H1 (cell line): ENCODE results near the gene CPED1. TPM values are rescaled to one million over a fixed set of nuclear protein-coding genes. Genes with fewer than 3 reads are reported as not detected.

Experiments used
- ATF3 ChIP-seq: IDR thresholded peaks from 2 replicates; pipeline ENCODE4 v1.6.1; 2011; ENCODE audit warnings: low read depth, mild to moderate bottlenecking, low read length; ENCODE audit not compliant: insufficient read depth
- CHD2 ChIP-seq: IDR thresholded peaks from 2 replicates; pipeline ENCODE4 v1.6.1; 2012; ENCODE audit warnings: low read length, improper control_type of control experiment
- CTBP2 ChIP-seq: IDR thresholded peaks from 2 replicates; pipeline ENCODE4 v1.7.0; 2011; ENCODE audit warnings: borderline replicate concordance, mild to moderate bottlenecking, moderate library complexity, mixed read lengths, low read length; ENCODE audit not compliant: insufficient read depth, insufficient read length
- POLR2A ChIP-seq, 2 experiments: IDR thresholded peaks; 1 replicate in 1 of 2; 2 replicates in 1 of 2; pipeline ENCODE4 v1.6.1; 2011; ENCODE audit warnings: low read depth in 2 of 2, low read length in 2 of 2, mild to moderate bottlenecking in 2 of 2; ENCODE audit errors: control extremely low read depth in 1 of 2
- POLR2AphosphoS5 ChIP-seq: IDR thresholded peaks from 2 replicates; pipeline ENCODE4 v1.6.1; 2011; ENCODE audit warnings: low read depth, low read length
- POU5F1 ChIP-seq: IDR thresholded peaks from 2 replicates; pipeline ENCODE4 v1.6.1; 2011; ENCODE audit warnings: low read depth, mild to moderate bottlenecking, low read length, moderate library complexity
- SIN3A ChIP-seq, 2 experiments: IDR thresholded peaks in 1 of 2; conservative IDR thresholded peaks in 1 of 2; 2 replicates each; pipeline ENCODE4 v1.6.1; 2011 to 2012; ENCODE audit warnings: low read length in 2 of 2, improper control_type of control experiment in 1 of 2, low read depth in 1 of 2, mild to moderate bottlenecking in 1 of 2
- TEAD4 ChIP-seq: IDR thresholded peaks from 2 replicates; pipeline ENCODE4 v1.6.1; 2012; ENCODE audit warnings: low read depth, low read length, inconsistent platforms, mixed read lengths
- ZNF274 ChIP-seq: IDR thresholded peaks from 2 replicates; pipeline ENCODE4 v1.7.0; 2012; ENCODE audit warnings: low read length, borderline replicate concordance; ENCODE audit errors: extremely low read depth
- polyA plus RNA-seq, 7 experiments: library from polyadenylated mRNA; depleted of rRNA in 3 of 7; stranded (reverse) in 5 of 7; unstranded in 2 of 7; fragments of >200 nt in 5 of 7; fragments of 200-250 nt in 2 of 7; gene quantifications; 1 replicate in 5 of 7; 2 replicates in 1 of 7; 4 replicates in 1 of 7; pipeline versions ENCODE4 v1.2.1 to v1.2.3, GENCODE V29; 2011 to 2013; ENCODE audit warnings: missing spikeins in 2 of 7, mixed read lengths in 2 of 7
- total RNA-seq: library from RNA; stranded (reverse); fragmentation: NEBNext Ultra II Directional; extraction: Animal tissue kit (Norgen Biotek cat#: 25700); gene quantifications from 2 replicates; pipeline ENCODE4 v1.2.1, GENCODE V29; 2021

CPED1 gene
- total and polyA plus RNA-seq, 2 of the 8 experiments (the other 6 are each of a cell fraction or from before 2014, with no cell fraction given): 0.08 to 0.39 TPM

- no peak for TF ChIP-seq ATF3
- no peak for TF ChIP-seq POLR2AphosphoS5
- TF ChIP-seq CTBP2: no peak
- no peak for TF ChIP-seq POU5F1
- TF ChIP-seq TEAD4: no peak
- TF ChIP-seq SIN3A (conservative IDR thresholded peaks at IDR 0.05 in 1 of 2, IDR thresholded peaks at IDR 0.05 in 1 of 2; ENCODE audit: low read depth in 1 of 2, low read length in 2 of 2): no peak
- TF ChIP-seq CHD2: no peak
- TF ChIP-seq ZNF274: no peak
- no peak for TF ChIP-seq POLR2A (IDR thresholded peaks at IDR 0.05; ENCODE audit: control extremely low read depth in 1 of 2, low read depth in 2 of 2, low read length in 2 of 2)
Measured at GRCh38 chr7:121048195-121048594, 59.7 kb downstream of the CPED1 start (continued).
